K562 (cell line): Measurements from ENCODE around the gene FBXO27. TPM values are rescaled to one million over a fixed set of nuclear protein-coding genes. Genes with fewer than 3 reads are reported as not detected.
A peak's percentile ranks its signal among the peaks of the same experiment; 100 is the strongest.

Experiments used
- CSDE1 ChIP-seq, 2 experiments: fragments of 450-650 bp; IDR thresholded peaks; 2 replicates each; pipeline ENCODE4 v1.6.1; 2016; ENCODE audit warnings: mild to moderate bottlenecking in 1 of 2
- DPF2 ChIP-seq: fragments of 450-650 bp; IDR thresholded peaks from 2 replicates; pipeline ENCODE4 v1.6.1; 2016
- ETV1 ChIP-seq: fragments of 450-650 bp; conservative IDR thresholded peaks from 2 replicates; pipeline ENCODE4 v1.6.1; 2016; ENCODE audit warnings: missing genetic modification characterization, control low read depth, low read depth, missing compliant biosample characterization
- GATAD2B ChIP-seq: fragments of 450-650 bp; IDR thresholded peaks from 2 replicates; pipeline ENCODE4 v1.6.1; 2017; ENCODE audit warnings: mild to moderate bottlenecking, borderline replicate concordance
- HDAC8 ChIP-seq: fragments of 450-650 bp; IDR thresholded peaks from 2 replicates; pipeline ENCODE4 v1.6.1; 2016; ENCODE audit warnings: mild to moderate bottlenecking, missing genetic modification characterization, moderate library complexity, missing compliant biosample characterization
- HOXB6 ChIP-seq: fragments of 250-450 bp; sonication (Bioruptor Pico); IDR thresholded peaks from 2 replicates; pipeline ENCODE4 v1.5.1; 2022; ENCODE audit warnings: mild to moderate bottlenecking, borderline replicate concordance
- MAFK ChIP-seq: IDR thresholded peaks from 2 replicates; pipeline ENCODE4 v1.6.1; 2011; ENCODE audit warnings: low read length, improper control_type of control experiment
- SETDB1 ChIP-seq: IDR thresholded peaks from one replicate; pipeline ENCODE4 v1.6.1; 2012; ENCODE audit warnings: low read length, control low read depth, inconsistent platforms
- ZFP36 ChIP-seq: fragments of 150-350 bp; IDR thresholded peaks from 2 replicates; pipeline ENCODE4 v1.6.1; 2018; ENCODE audit warnings: low read length, low read depth; ENCODE audit not compliant: partially characterized antibody
- ZKSCAN8 ChIP-seq: fragments of 200-800 bp; sonication (Bioruptor generic); IDR thresholded peaks from 2 replicates; pipeline ENCODE4 v1.6.1; 2016; ENCODE audit warnings: missing genetic modification characterization, missing compliant biosample characterization
- ZNF121 ChIP-seq: sonication (generic); formaldehyde crosslinking; conservative IDR thresholded peaks from 2 replicates; pipeline ENCODE4 v1.8.0; 2022; ENCODE audit warnings: missing genetic modification reagents
- ZNF146 ChIP-seq: IDR thresholded peaks from one replicate; pipeline ENCODE4 v1.6.1; 2018; ENCODE audit warnings: missing compliant biosample characterization; ENCODE audit not compliant: unreplicated experiment
- ZNF253 ChIP-seq: fragments of 250-450 bp; sonication (Bioruptor Pico); conservative IDR thresholded peaks from 2 replicates; pipeline ENCODE4 v1.6.1; 2021; ENCODE audit warnings: mild to moderate bottlenecking
- ZNF282 ChIP-seq: sonication (generic); formaldehyde crosslinking; IDR thresholded peaks from 2 replicates; pipeline ENCODE4 v1.8.1; 2023; ENCODE audit warnings: missing genetic modification reagents
- ZNF444 ChIP-seq: fragments of 250-450 bp; sonication (Bioruptor Pico); IDR thresholded peaks from 2 replicates; pipeline ENCODE4 v1.4.0; 2020; ENCODE audit warnings: mild to moderate bottlenecking, moderate library complexity
- ZNF551 ChIP-seq: fragments of 250-450 bp; sonication (Bioruptor Pico); IDR thresholded peaks from 2 replicates; pipeline ENCODE4 v1.5.0; 2021; ENCODE audit warnings: mild to moderate bottlenecking, moderate library complexity
- ZNF77 ChIP-seq: fragments of 250-450 bp; sonication (Bioruptor Pico); IDR thresholded peaks from 2 replicates; pipeline ENCODE4 v1.5.0; 2020
- polyA plus RNA-seq, 8 experiments: library from polyadenylated mRNA; depleted of rRNA in 4 of 8; stranded (reverse) in 5 of 8; unstranded in 3 of 8; fragments of >200 nt; fragmentation: Nextera tagmentation in 2 of 8; fragmentation: Illumina TruSeq in 1 of 8; extraction: Ambion mirVana in 2 of 8; extraction: Trizol in 1 of 8; gene quantifications; 2 replicates each; pipeline versions ENCODE4 v1.2.1 to v1.2.3, GENCODE V29; 2011 to 2014; ENCODE audit warnings: inconsistent platforms in 1 of 8, missing spikeins in 1 of 8
- total RNA-seq, 7 experiments: library from RNA; depleted of rRNA in 6 of 7; stranded (reverse); fragments of >200 nt in 6 of 7; fragmentation: Illumina TruSeq in 2 of 7; extraction: Trizol in 2 of 7; gene quantifications; 2 replicates each; pipeline versions ENCODE4 v1.2.1 to v1.2.3, GENCODE V29; 2011 to 2021; ENCODE audit warnings: low replicate concordance in 1 of 7
- TF ChIP-seq, protein P1 (sequence below): sonication (generic); formaldehyde crosslinking; IDR thresholded peaks from 2 replicates; pipeline ENCODE4 v1.8.0; 2023; ENCODE audit warnings: missing genetic modification reagents, mild to moderate bottlenecking, borderline replicate concordance
- TF ChIP-seq, protein P2 (sequence below): fragments of 450-650 bp; IDR thresholded peaks from 2 replicates; pipeline ENCODE4 v1.6.1; 2016
- TF ChIP-seq, protein P3 (sequence below): sonication (generic); formaldehyde crosslinking; IDR thresholded peaks from 2 replicates; pipeline ENCODE4 v1.8.0; 2022; ENCODE audit warnings: mild to moderate bottlenecking, missing genetic modification reagents, borderline replicate concordance
- TF ChIP-seq, protein P4 (sequence below): fragments of 250-450 bp; sonication (Bioruptor Pico); IDR thresholded peaks from 2 replicates; pipeline ENCODE4 v1.4.0; 2020

The FBXO27 gene
- total and polyA plus RNA-seq, 9 of the 15 experiments (the other 6 are each of a cell fraction or from before 2014, with no cell fraction given) = 1.8 to 11.0 (median 6.3) TPM

DNA sequence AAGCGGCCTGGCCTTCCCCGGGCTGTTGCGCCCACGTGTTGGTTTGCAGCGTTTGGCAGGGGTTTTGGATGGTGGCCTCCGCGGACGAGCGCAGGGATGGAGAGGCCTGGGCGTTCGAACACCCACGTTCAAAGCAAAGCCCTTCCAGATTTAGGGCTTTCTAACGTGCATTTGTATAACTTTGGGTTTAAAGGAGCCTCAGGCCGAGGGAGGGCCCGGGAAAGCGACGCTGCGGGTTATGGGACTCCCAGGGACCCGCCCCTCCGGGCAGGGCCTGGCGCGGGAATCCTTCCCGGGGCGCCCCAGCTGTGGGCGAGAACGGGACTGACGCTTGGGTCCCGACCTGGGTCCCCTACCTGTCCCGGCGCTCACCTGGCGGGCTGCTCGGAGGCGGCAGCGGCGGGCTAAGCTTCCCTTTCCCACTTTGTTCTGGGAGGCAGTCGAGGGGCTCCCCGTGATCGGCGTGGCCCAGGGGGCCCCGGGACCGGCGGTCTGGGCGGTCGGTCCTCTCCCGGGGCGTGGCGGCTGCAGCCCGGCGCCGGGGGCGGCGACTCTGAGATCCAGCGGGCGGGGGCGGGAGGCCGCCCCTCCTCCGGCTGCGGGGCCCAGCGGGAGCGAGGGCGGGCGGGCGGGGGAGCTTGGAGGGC lies 57.0 kb downstream of the FBXO27 start, which contains the start of gene FBXO17 (continued):
- TF ChIP-seq, protein P1, sequence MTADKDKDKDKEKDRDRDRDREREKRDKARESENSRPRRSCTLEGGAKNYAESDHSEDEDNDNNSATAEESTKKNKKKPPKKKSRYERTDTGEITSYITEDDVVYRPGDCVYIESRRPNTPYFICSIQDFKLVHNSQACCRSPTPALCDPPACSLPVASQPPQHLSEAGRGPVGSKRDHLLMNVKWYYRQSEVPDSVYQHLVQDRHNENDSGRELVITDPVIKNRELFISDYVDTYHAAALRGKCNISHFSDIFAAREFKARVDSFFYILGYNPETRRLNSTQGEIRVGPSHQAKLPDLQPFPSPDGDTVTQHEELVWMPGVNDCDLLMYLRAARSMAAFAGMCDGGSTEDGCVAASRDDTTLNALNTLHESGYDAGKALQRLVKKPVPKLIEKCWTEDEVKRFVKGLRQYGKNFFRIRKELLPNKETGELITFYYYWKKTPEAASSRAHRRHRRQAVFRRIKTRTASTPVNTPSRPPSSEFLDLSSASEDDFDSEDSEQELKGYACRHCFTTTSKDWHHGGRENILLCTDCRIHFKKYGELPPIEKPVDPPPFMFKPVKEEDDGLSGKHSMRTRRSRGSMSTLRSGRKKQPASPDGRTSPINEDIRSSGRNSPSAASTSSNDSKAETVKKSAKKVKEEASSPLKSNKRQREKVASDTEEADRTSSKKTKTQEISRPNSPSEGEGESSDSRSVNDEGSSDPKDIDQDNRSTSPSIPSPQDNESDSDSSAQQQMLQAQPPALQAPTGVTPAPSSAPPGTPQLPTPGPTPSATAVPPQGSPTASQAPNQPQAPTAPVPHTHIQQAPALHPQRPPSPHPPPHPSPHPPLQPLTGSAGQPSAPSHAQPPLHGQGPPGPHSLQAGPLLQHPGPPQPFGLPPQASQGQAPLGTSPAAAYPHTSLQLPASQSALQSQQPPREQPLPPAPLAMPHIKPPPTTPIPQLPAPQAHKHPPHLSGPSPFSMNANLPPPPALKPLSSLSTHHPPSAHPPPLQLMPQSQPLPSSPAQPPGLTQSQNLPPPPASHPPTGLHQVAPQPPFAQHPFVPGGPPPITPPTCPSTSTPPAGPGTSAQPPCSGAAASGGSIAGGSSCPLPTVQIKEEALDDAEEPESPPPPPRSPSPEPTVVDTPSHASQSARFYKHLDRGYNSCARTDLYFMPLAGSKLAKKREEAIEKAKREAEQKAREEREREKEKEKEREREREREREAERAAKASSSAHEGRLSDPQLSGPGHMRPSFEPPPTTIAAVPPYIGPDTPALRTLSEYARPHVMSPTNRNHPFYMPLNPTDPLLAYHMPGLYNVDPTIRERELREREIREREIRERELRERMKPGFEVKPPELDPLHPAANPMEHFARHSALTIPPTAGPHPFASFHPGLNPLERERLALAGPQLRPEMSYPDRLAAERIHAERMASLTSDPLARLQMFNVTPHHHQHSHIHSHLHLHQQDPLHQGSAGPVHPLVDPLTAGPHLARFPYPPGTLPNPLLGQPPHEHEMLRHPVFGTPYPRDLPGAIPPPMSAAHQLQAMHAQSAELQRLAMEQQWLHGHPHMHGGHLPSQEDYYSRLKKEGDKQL (CRISPR knock-in tag) = no peak
- TF ChIP-seq, protein P2, sequence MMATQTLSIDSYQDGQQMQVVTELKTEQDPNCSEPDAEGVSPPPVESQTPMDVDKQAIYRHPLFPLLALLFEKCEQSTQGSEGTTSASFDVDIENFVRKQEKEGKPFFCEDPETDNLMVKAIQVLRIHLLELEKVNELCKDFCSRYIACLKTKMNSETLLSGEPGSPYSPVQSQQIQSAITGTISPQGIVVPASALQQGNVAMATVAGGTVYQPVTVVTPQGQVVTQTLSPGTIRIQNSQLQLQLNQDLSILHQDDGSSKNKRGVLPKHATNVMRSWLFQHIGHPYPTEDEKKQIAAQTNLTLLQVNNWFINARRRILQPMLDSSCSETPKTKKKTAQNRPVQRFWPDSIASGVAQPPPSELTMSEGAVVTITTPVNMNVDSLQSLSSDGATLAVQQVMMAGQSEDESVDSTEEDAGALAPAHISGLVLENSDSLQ = no peak
- TF ChIP-seq SETDB1 (no peak), ZNF551 (CRISPR knock-in tag) (no peak), ZKSCAN8 (CRISPR knock-in tag) (no peak), CSDE1 (IDR thresholded peaks at IDR 0.05) (no peak), ZNF121 (no peak), DPF2 (no peak), ETV1 (tag) (no peak; the same call in 1 of the 2 replicates), ZNF444 (CRISPR knock-in tag) (no peak), ZNF77 (CRISPR knock-in tag) (no peak), ZFP36 (peak; percentile 91), HOXB6 (CRISPR knock-in tag) (no peak), MAFK (no peak), ZNF282 (no peak), HDAC8 (peak; percentile 42; the same call in 1 of the 2 replicates), GATAD2B (no peak), ZNF253 (CRISPR knock-in tag) (no peak), ZNF146 (CRISPR knock-in tag) (no peak)
- TF ChIP-seq, protein P3, sequence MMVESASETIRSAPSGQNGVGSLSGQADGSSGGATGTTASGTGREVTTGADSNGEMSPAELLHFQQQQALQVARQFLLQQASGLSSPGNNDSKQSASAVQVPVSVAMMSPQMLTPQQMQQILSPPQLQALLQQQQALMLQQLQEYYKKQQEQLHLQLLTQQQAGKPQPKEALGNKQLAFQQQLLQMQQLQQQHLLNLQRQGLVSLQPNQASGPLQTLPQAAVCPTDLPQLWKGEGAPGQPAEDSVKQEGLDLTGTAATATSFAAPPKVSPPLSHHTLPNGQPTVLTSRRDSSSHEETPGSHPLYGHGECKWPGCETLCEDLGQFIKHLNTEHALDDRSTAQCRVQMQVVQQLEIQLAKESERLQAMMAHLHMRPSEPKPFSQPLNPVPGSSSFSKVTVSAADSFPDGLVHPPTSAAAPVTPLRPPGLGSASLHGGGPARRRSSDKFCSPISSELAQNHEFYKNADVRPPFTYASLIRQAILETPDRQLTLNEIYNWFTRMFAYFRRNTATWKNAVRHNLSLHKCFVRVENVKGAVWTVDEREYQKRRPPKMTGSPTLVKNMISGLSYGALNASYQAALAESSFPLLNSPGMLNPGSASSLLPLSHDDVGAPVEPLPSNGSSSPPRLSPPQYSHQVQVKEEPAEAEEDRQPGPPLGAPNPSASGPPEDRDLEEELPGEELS = no peak
- TF ChIP-seq, protein P4, sequence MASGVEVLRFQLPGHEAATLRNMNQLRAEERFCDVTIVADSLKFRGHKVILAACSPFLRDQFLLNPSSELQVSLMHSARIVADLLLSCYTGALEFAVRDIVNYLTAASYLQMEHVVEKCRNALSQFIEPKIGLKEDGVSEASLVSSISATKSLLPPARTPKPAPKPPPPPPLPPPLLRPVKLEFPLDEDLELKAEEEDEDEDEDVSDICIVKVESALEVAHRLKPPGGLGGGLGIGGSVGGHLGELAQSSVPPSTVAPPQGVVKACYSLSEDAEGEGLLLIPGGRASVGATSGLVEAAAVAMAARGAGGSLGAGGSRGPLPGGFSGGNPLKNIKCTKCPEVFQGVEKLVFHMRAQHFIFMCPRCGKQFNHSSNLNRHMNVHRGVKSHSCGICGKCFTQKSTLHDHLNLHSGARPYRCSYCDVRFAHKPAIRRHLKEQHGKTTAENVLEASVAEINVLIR = no peak
